Stimulated activated CD8-positive, alpha-beta memory T cell treated with anti-CD3 and anti-CD28 coated beads, Interleukin-15, amount 100 ng/mL, for 4 hours (primary cell): ENCODE results near the gene HCN4.
"Not testable (repeated sequence)": the region's sequence is repeated elsewhere in the genome, so short reads cannot be mapped to it uniquely, and the experiment has no call there.

Experiments
- DNase-seq, 2 donors: peaks; one replicate each; pipeline ENCODE4 v3.0.0-alpha.2; 2020; ENCODE audit warnings: low read depth in 2 of 2

HCN4 gene

GRCh38 chr15:73368301-73369136 lies at the start of gene HCN4:
Gene HCN4, minus strand, starts transcription at chr15:73368958. Its CDS starts 688 bp downstream, at chr15:73368270.
- DNase-seq, result no peak

GRCh38 chr15:73414876-73415275 lies 46.1 kb upstream of the HCN4 start:
- no peak for DNase-seq

GRCh38 chr15:73403171-73403570 lies 34.4 kb upstream of the HCN4 start:
- DNase-seq, result no peak

GRCh38 chr15:73400222-73400621 lies 31.5 kb upstream of the HCN4 start:
- DNase-seq, result not testable (repeated sequence)

- DNase-seq, result no peak
These were observed 30.1 kb upstream of the HCN4 start for GRCh38 chr15:73398861-73399260.

GRCh38 chr15:73397461-73397860 lies 28.7 kb upstream of the HCN4 start:
- DNase-seq, result no peak

- DNase-seq, result no peak
These were observed 26.9 kb upstream of the HCN4 start for GRCh38 chr15:73395671-73396070.

GRCh38 chr15:73394782-73395181 lies 26.0 kb upstream of the HCN4 start:
- DNase-seq, result no peak

- DNase-seq, result no peak
These were observed 24.6 kb upstream of the HCN4 start for GRCh38 chr15:73393336-73393735.

GRCh38 chr15:73392025-73392424 lies 23.3 kb upstream of the HCN4 start:
- DNase-seq, result no peak

GRCh38 chr15:73391128-73391872 lies 22.5 kb upstream of the HCN4 start:
- DNase-seq, result no peak

- no peak for DNase-seq
These were observed 21.3 kb upstream of the HCN4 start for GRCh38 chr15:73389971-73390544.

- no peak for DNase-seq
These were observed 20.8 kb upstream of the HCN4 start for GRCh38 chr15:73389539-73389938.

- DNase-seq, result no peak
These were observed 19.6 kb upstream of the HCN4 start for GRCh38 chr15:73388256-73388781.

- no peak for DNase-seq
These were observed 18.9 kb upstream of the HCN4 start for GRCh38 chr15:73387507-73388255.

GRCh38 chr15:73386886-73387506 lies 18.2 kb upstream of the HCN4 start:
- DNase-seq, result no peak

GRCh38 chr15:73386238-73386637 lies 17.5 kb upstream of the HCN4 start:
- DNase-seq, result no peak

- DNase-seq, result no peak
These were observed 16.4 kb upstream of the HCN4 start for GRCh38 chr15:73385205-73385604.

- DNase-seq, result no peak
These were observed 14.8 kb upstream of the HCN4 start for GRCh38 chr15:73383310-73384189.

GRCh38 chr15:73382115-73382514 lies 13.4 kb upstream of the HCN4 start:
- DNase-seq, result no peak
